B cell (primary cell): ENCODE measurements around the gene CYP3A4. TPM values are rescaled to one million over a fixed set of nuclear protein-coding genes. Genes with fewer than 3 reads are reported as not detected.

ENCODE experiments used
- ATAC-seq: fragments of 200-7000 bp; cut with Tn5 transposase; one replicate; pipeline ENCODE4 v1.10.0; 2021; ENCODE audit warnings: low read depth, mild to moderate bottlenecking, moderate number of reproducible peaks, moderate library complexity
- CTCF ChIA-PET: fragments of 350-600 bp; sonication (Branson Sonifier 250); formaldehyde crosslinking; loops from one replicate; lab custom pipeline; 2021; ENCODE audit warnings: antibody characterized with exemption, inconsistent platforms; lab: Charles Lee
- POLR2A ChIA-PET: fragments of 350-600 bp; sonication (Branson Sonifier 250); formaldehyde crosslinking; loops from one replicate; lab custom pipeline; 2021; ENCODE audit warnings: antibody characterized with exemption; lab: Charles Lee
- DNase-seq: peaks from one replicate; pipeline ENCODE4 v3.0.0; 2013
- H2AFZ ChIP-seq: 2 replicates; pipeline ENCODE4 v1.6.1; 2012; ENCODE audit warnings: mild to moderate bottlenecking, low read depth, low read length; ENCODE audit not compliant: insufficient read depth, poor library complexity, severe bottlenecking
- H3K27ac ChIP-seq, 2 donors: 1 replicate in 1 of 2; 2 replicates in 1 of 2; pipeline ENCODE4 v1.5.1; 2012 to 2013; ENCODE audit warnings: low read length in 2 of 2, mild to moderate bottlenecking in 2 of 2, moderate library complexity in 1 of 2
- H3K27me3 ChIP-seq, 4 experiments: fragments of 200-600 bp in 1 of 4; sonication (generic) in 1 of 4; replicated peaks in 1 of 4; 1 replicate in 2 of 4; 2 replicates in 2 of 4; pipeline versions ENCODE4 v1.6.1 to v1.7.0; 2013 to 2016; ENCODE audit warnings: low read length in 3 of 4, mild to moderate bottlenecking in 2 of 4, mixed read lengths in 1 of 4, moderate library complexity in 1 of 4; ENCODE audit not compliant: insufficient read depth in 4 of 4, control insufficient read depth in 3 of 4; ENCODE audit errors: control extremely low read depth in 1 of 4
- H3K36me3 ChIP-seq, 2 experiments: replicated peaks in 1 of 2; 1 replicate in 1 of 2; 2 replicates in 1 of 2; pipeline versions ENCODE4 v1.6.1 to v1.7.1; 2013; ENCODE audit warnings: low read length in 1 of 2; ENCODE audit not compliant: insufficient read depth in 2 of 2, control insufficient read depth in 1 of 2; ENCODE audit errors: control extremely low read depth in 1 of 2, extremely low read depth in 1 of 2
- H3K4me1 ChIP-seq, 2 donors: fragments of 200-600 bp in 1 of 2; sonication (generic) in 1 of 2; 1 replicate in 1 of 2; 2 replicates in 1 of 2; pipeline versions ENCODE4 v1.5.1 to v1.6.1; 2013 to 2017; ENCODE audit warnings: low read length in 2 of 2; ENCODE audit not compliant: control insufficient read depth in 2 of 2, insufficient read depth in 2 of 2
- H3K4me2 ChIP-seq: replicated peaks from 2 replicates; pipeline ENCODE3; 2012; ENCODE audit warnings: mild to moderate bottlenecking, low read depth, low read length; ENCODE audit not compliant: poor library complexity, severe bottlenecking
- H3K4me3 ChIP-seq, 5 experiments: fragments of 200-600 bp in 1 of 5; sonication (generic) in 1 of 5; 1 replicate in 3 of 5; 2 replicates in 2 of 5; pipeline versions ENCODE4 v1.5.1 to v1.7.0; 2011 to 2016; ENCODE audit warnings: low read length in 4 of 5, mild to moderate bottlenecking in 4 of 5, low read depth in 2 of 5, control low read depth in 1 of 5, moderate library complexity in 1 of 5; ENCODE audit not compliant: insufficient read depth in 1 of 5; ENCODE audit errors: control extremely low read depth in 1 of 5, extremely low read depth in 1 of 5
- H3K79me2 ChIP-seq: fragments of 200-600 bp; sonication (generic); one replicate; pipeline ENCODE4 v1.6.0; 2016; ENCODE audit warnings: low read length; ENCODE audit not compliant: control insufficient read depth, insufficient read depth
- H3K9ac ChIP-seq: fragments of 200-600 bp; sonication (generic); 2 replicates; pipeline ENCODE4 v1.6.1; 2017; ENCODE audit warnings: mild to moderate bottlenecking, low read length, moderate library complexity
- H3K9me3 ChIP-seq, 3 donors: one replicate each; pipeline versions ENCODE4 v1.6.1 to v1.7.1; 2013; ENCODE audit warnings: low read length in 2 of 3; ENCODE audit not compliant: control insufficient read depth in 2 of 3, insufficient read depth in 1 of 3; ENCODE audit errors: control extremely low read depth in 1 of 3
- H4K20me1 ChIP-seq: 2 replicates; pipeline ENCODE4 v1.6.0; 2012; ENCODE audit warnings: mild to moderate bottlenecking, low read length; ENCODE audit not compliant: insufficient read depth, control insufficient read depth, poor library complexity, severe bottlenecking
- H3K27ac Mint-ChIP-seq: one replicate; pipeline ENCODE4 v1.8.0; 2021; ENCODE audit warnings: mixed read lengths
- H3K27me3 Mint-ChIP-seq: one replicate; pipeline ENCODE4 v1.8.0; 2021; ENCODE audit warnings: mixed read lengths
- H3K4me1 Mint-ChIP-seq: one replicate; pipeline ENCODE4 v1.8.0; 2021; ENCODE audit warnings: mixed read lengths
- H3K4me3 Mint-ChIP-seq: one replicate; pipeline ENCODE4 v1.8.0; 2021; ENCODE audit warnings: mixed read lengths
- H3K9me3 Mint-ChIP-seq: one replicate; pipeline ENCODE4 v1.8.0; 2022; ENCODE audit warnings: mixed read lengths; ENCODE audit not compliant: insufficient read depth
- CTCF ChIP-seq: fragments of 200-600 bp; IDR thresholded peaks from one replicate; pipeline ENCODE4 v1.8.0; 2022; ENCODE audit warnings: antibody characterized with exemption, mild to moderate bottlenecking
- EZH2 ChIP-seq: IDR thresholded peaks from 2 replicates; pipeline ENCODE4 v1.6.1; 2012; ENCODE audit warnings: borderline replicate concordance, low read depth, mild to moderate bottlenecking, moderate library complexity, low read length; ENCODE audit not compliant: insufficient read depth, poor library complexity, severe bottlenecking
- WGBS: methylation state at CpG from one replicate; pipeline ENCODE4 v1.1.5; 2013; ENCODE audit warnings: missing lambda C conversion rate; ENCODE audit not compliant: insufficient coverage; 5-methylcytosine and 5-hydroxymethylcytosine counted together
- intact Hi-C: fragments of 100-400 bp; cut with micrococcal nuclease; formaldehyde crosslinking; loops from one replicate; pipeline ENCODE4 v1.10.0; 2022
- polyA plus RNA-seq: library from polyadenylated mRNA; depleted of rRNA; stranded (reverse); fragments of >200 nt; gene quantifications from 2 replicates; pipeline ENCODE4 v1.2.3, GENCODE V29; 2012
- total RNA-seq, 2 donors: library from RNA; stranded (reverse); fragments of 120-200 nt in 1 of 2; gene quantifications; 1 replicate in 1 of 2; 2 replicates in 1 of 2; pipeline versions ENCODE4 v1.2.3 to v1.2.4, GENCODE V29; 2013 to 2022

CYP3A4 gene
- total and polyA plus RNA-seq, 2 donors (not counting 1 experiment from before 2014, with no cell fraction given), result not detected

DNA sequence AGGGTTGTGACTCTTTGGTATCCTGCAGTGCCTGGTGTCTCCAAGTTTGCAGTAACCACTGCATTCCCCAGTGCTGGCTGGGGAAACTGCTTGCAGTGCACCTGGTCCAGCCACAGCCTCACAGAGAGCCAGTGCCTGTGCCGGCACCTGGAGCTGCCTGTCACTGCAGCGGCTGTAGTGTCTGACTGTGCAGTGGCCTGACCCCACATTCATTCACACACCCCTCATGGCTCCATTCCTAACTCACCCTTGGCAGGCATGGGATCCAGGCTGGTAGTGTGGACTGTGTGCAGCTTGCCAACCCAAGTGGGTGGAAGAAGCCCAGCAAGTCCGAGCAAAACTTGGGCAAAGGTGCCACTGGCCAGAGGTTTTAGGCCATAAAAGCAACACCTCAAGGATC lies 40.1 kb upstream of the CYP3A4 start:
- Mint-ChIP-seq H3K4me3 (no peak overlapping the region), H3K27ac (no peak overlapping the region), H3K9me3 (no peaks in the 10 kb centered on the region), H3K27me3 (peaks cover 32% of the 10 kb centered on the region), H3K4me1 (no peaks in the 10 kb centered on the region)
- H3K4me1 ChIP-seq, result no peaks in the 10 kb centered on the region
- peaks cover 0 to 15% (median 3%) of the 10 kb centered on the region in 4 experiments for H3K27me3 ChIP-seq
- no peak overlapping the region for H2AFZ ChIP-seq
- DNase-seq (no peak), ATAC-seq (no peak)
- TF ChIP-seq CTCF (no peak), EZH2 (no peak)
- peaks cover 0 to 4% (median 0%) of the 10 kb centered on the region in 3 donors for H3K9me3 ChIP-seq
- CTCF ChIA-PET, result no interaction called here
- no peak overlapping the region for H3K4me3 ChIP-seq
- no peak overlapping the region for H3K27ac ChIP-seq
- no peak overlapping the region for H3K4me2 ChIP-seq
- no peak overlapping the region for H3K9ac ChIP-seq
- WGBS, result 100% methylated on average over 1 of the region's 3 CpGs
- no peaks in the 10 kb centered on the region for H3K36me3 ChIP-seq
- intact Hi-C loops, result no loop called here
- no peaks in the 10 kb centered on the region for H4K20me1 ChIP-seq
- POLR2A ChIA-PET, result no interaction called here
- no peaks in the 10 kb centered on the region for H3K79me2 ChIP-seq

DNA sequence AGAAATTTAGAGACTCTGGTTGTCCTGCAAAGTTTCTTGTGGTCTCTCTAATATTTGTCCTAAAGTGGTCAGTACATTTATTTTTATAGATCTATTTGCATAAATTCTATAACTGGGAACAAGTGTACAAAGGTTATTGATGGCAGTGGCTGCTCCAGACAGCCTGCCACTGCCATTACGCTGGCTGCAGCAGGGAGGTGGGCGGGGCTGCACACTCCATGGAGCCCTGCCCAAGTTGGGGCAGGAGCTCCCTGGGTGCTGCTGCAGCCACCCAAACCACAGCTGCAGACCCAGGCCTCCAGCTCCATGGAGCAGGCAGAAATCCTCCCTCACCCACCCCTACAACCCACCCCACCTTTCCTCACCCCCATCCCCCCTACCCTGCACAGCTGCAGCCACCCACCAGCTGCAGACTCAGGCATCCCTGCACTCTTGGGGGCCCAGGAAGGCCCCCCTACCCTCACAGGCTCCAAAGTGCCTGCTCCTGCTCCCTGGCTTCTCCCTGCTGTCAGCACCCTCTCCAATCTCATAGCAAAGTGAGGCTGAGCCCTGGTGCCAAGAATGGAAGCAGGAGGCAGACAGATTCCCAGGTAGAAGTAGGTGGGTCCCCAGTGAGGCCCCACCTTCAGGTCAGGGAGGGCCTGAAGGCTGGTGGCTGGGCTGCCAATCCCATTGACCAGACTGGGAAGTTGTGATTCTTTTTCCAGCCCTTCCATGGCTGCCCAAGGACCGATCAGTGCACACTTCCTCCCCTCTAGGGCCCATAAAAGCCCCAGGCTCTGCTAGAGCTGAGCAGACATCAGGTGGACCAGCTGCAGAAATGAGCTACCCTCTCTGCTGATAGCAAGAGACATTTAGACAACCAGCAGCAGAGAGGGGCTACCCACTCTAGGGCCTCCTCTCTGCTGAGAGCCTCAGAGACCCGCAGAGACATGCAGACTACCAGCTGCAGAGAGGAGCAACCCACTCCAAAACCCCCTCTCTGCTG lies 39.0 kb upstream of the CYP3A4 start:
- Mint-ChIP-seq H3K4me1 (no peaks in the 10 kb centered on the region), H3K27ac (no peak overlapping the region), H3K4me3 (no peak overlapping the region), H3K9me3 (no peaks in the 10 kb centered on the region), H3K27me3 (peaks cover 33% of the 10 kb centered on the region)
- TF ChIP-seq CTCF (no peak), EZH2 (no peak)
- no peaks in the 10 kb centered on the region for H3K4me1 ChIP-seq
- CTCF ChIA-PET, result no interaction called here
- DNase-seq (no peak), ATAC-seq (no peak)
- H3K27ac ChIP-seq, result no peak overlapping the region
- H3K9me3 ChIP-seq, result peaks cover 0 to 4% (median 0%) of the 10 kb centered on the region in 3 donors
- H4K20me1 ChIP-seq, result no peaks in the 10 kb centered on the region
- H3K9ac ChIP-seq, result no peak overlapping the region
- peaks cover 0 to 14% (median 5%) of the 10 kb centered on the region in 4 experiments for H3K27me3 ChIP-seq
- no peak overlapping the region for H3K4me3 ChIP-seq
- no peak overlapping the region for H3K4me2 ChIP-seq
- H3K36me3 ChIP-seq, result no peaks in the 10 kb centered on the region
- H3K79me2 ChIP-seq, result no peaks in the 10 kb centered on the region
- 77% methylated on average over 3 of the region's 4 CpGs for WGBS
- no peak overlapping the region for H2AFZ ChIP-seq
- POLR2A ChIA-PET, result no interaction called here
- intact Hi-C loops, result no loop called here
